Astrocyte of the spinal cord (primary cell): ENCODE measurements around the gene ARAP3.
A peak's percentile ranks its signal among the peaks of the same experiment; 100 is the strongest.

Source experiments
- DNase-seq: peaks from one replicate; pipeline ENCODE4 v3.0.0; 2011; ENCODE audit warnings: low read depth, low spot score
- H3K4me3 ChIP-seq: 2 replicates; pipeline ENCODE4 v1.5.1; 2011; ENCODE audit warnings: low read depth, mild to moderate bottlenecking, low read length, moderate library complexity
- CTCF ChIP-seq: IDR thresholded peaks from 2 replicates; pipeline ENCODE4 v1.5.1; 2012; ENCODE audit warnings: low read depth, mild to moderate bottlenecking, low read length, inconsistent platforms
- in situ Hi-C: cut with HindIII; loops from 2 replicates; pipeline ENCODE4 v1.10.0; 2017; ENCODE audit warnings: low sequenced_read_pairs

ARAP3 gene

DNA sequence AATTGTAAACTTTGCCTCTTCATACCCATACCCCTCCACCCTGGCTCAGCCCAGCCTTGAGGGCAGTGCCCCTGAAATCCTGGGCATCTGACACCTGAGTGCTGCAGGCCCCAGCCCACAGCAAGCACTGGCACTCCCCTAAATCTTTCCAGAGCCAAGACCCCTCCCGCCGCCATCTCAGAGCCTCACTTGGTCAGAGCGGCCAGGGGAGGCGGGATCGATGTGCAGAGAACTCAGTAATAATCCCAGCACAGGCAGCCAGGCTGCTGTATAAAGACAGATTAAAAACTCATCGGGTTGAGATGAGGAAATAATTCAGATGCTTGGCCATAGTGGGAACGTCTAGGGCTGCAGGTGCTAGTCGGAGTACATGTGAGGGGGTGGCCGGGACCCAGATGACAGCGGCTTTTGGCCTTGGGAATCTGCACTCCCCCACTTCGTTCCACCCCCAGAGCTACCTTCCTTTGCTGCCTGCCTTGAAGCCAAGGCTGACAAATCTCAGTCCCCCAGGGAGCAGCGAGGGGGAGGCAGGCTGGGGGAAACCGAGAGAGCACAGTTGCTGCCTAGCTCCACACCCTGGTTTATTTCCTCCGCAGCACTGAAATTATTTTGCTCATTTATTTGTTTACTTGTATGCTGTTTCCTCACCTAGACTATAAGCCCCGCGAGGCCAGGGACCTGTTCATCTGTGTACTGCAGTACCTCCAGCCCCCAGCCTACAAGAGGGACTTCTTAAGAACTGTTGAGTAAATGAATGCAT is 19.5 kb upstream of the ARAP3 start:
- no peak overlapping the region for H3K4me3 ChIP-seq
- in situ Hi-C loops = no loop called here
- TF ChIP-seq CTCF = no peak
- DNase-seq = no peak

DNA sequence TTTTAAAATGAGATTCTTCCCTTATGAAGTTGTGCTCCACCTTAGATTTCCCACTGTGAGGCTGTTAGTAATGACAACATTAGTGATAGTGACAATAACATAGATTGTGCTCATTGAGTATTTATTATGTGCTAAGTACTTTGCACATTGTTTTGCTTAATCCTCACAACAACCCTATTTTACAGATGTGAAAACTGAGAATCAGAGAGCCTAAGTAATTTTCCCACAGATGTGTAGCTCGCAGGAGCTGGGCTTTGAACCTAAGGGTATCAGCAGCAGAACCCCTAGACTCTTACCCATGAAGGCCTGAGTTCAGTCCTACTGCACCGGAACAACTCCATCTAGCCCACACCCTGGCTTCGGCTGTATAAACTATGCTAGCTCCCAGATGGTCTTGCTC is 15.6 kb upstream of the ARAP3 start:
- no peak for DNase-seq
- H3K4me3 ChIP-seq = no peak overlapping the region
- in situ Hi-C loops = no loop called here
- TF ChIP-seq CTCF = no peak

- no peak for TF ChIP-seq CTCF
- in situ Hi-C loops = no loop called here
- no peak overlapping the region for H3K4me3 ChIP-seq
- DNase-seq = no peak
Observed at GRCh38 chr5:141696431-141696830, 14.4 kb upstream of the ARAP3 start.

- H3K4me3 ChIP-seq = no peak overlapping the region
- DNase-seq = no peak
- TF ChIP-seq CTCF = no peak
- in situ Hi-C loops = no loop called here
Observed at GRCh38 chr5:141695627-141696215, 13.7 kb upstream of the ARAP3 start.

GRCh38 chr5:141694479-141694878 is 12.4 kb upstream of the ARAP3 start:
- no peak for DNase-seq
- TF ChIP-seq CTCF = no peak
- in situ Hi-C loops = no loop called here
- no peak overlapping the region for H3K4me3 ChIP-seq

GRCh38 chr5:141692919-141693725 is 11.1 kb upstream of the ARAP3 start:
- no peak overlapping the region for H3K4me3 ChIP-seq
- peak; percentile 24 for DNase-seq
- in situ Hi-C loops = no loop called here
- TF ChIP-seq CTCF = no peak
